Hepatocyte (in vitro differentiated cells): ENCODE data around the gene TRAPPC6A.

Source experiments
- EZH2phosphoT487 ChIP-seq: fragments of 200-600 bp; sonication (generic); IDR thresholded peaks from one replicate; pipeline ENCODE4 v1.6.1; 2018; ENCODE audit warnings: antibody characterized with exemption, mild to moderate bottlenecking, low read depth, moderate library complexity; ENCODE audit not compliant: unreplicated experiment, severe bottlenecking
- TF ChIP-seq, protein P1 (sequence below): fragments of 200-600 bp; sonication (generic); IDR thresholded peaks from 2 replicates; pipeline ENCODE4 v1.5.1; 2016; ENCODE audit warnings: antibody characterized with exemption, mild to moderate bottlenecking; ENCODE audit not compliant: poor library complexity

- TF ChIP-seq, protein P1, sequence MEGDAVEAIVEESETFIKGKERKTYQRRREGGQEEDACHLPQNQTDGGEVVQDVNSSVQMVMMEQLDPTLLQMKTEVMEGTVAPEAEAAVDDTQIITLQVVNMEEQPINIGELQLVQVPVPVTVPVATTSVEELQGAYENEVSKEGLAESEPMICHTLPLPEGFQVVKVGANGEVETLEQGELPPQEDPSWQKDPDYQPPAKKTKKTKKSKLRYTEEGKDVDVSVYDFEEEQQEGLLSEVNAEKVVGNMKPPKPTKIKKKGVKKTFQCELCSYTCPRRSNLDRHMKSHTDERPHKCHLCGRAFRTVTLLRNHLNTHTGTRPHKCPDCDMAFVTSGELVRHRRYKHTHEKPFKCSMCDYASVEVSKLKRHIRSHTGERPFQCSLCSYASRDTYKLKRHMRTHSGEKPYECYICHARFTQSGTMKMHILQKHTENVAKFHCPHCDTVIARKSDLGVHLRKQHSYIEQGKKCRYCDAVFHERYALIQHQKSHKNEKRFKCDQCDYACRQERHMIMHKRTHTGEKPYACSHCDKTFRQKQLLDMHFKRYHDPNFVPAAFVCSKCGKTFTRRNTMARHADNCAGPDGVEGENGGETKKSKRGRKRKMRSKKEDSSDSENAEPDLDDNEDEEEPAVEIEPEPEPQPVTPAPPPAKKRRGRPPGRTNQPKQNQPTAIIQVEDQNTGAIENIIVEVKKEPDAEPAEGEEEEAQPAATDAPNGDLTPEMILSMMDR: no peak
- TF ChIP-seq EZH2phosphoT487: peak; percentile 88
These were observed 39.3 kb upstream of the TRAPPC6A start for GRCh38 chr19:45217193-45217956.
